ENCODE data around the gene MAP2K3.

DNA sequence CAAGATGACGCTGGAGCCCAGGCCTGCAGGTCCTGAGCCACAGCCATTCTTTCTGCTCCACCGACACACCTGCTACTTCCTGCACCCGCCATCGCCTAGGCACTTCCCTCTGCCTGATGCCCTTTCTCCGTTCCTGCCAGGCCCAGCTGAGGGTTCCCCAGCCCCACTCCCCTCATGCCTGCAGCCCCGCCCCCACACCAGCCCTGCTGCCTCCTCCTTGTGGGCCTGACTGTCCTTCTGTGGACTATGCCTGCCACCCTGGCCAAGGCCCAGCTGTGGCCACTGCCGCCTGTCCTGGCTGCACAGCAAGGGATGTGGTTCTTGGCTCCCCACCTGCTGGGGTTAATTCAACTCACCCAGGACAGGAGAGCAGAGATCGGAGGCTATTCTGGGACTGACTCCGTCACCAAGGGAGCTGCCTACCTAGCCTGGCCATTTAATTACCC, 38.8 kb upstream of the MAP2K3 start:
- TF ChIP-seq, protein P1, sequence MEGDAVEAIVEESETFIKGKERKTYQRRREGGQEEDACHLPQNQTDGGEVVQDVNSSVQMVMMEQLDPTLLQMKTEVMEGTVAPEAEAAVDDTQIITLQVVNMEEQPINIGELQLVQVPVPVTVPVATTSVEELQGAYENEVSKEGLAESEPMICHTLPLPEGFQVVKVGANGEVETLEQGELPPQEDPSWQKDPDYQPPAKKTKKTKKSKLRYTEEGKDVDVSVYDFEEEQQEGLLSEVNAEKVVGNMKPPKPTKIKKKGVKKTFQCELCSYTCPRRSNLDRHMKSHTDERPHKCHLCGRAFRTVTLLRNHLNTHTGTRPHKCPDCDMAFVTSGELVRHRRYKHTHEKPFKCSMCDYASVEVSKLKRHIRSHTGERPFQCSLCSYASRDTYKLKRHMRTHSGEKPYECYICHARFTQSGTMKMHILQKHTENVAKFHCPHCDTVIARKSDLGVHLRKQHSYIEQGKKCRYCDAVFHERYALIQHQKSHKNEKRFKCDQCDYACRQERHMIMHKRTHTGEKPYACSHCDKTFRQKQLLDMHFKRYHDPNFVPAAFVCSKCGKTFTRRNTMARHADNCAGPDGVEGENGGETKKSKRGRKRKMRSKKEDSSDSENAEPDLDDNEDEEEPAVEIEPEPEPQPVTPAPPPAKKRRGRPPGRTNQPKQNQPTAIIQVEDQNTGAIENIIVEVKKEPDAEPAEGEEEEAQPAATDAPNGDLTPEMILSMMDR (IDR thresholded peaks at IDR 0.05), result no peak
- no peak for TF ChIP-seq POLR2A (IDR thresholded peaks at IDR 0.05)
